Measurements from ENCODE around the gene TJP3.

TJP3 gene

GRCh38 chr19:3768748-3769099 lies 60.5 kb downstream of the TJP3 start:
- no peak for DNase-seq

GRCh38 chr19:3769494-3769893 lies 61.3 kb downstream of the TJP3 start:
- no peak for DNase-seq

- no peak for DNase-seq
Measured at GRCh38 chr19:3770136-3770999, 62.2 kb downstream of the TJP3 start.

- no peak for DNase-seq
Measured at GRCh38 chr19:3771000-3771905, 63.1 kb downstream of the TJP3 start.

GRCh38 chr19:3771906-3772455 lies 63.8 kb downstream of the TJP3 start, which contains the start of gene RAX2:
RAX2 (minus strand) TSS chr19:3772228; CDS start chr19:3771742, 486 bp downstream.
- DNase-seq, result no peak

- DNase-seq, result no peak
Measured at GRCh38 chr19:3773814-3774515, 65.8 kb downstream of the TJP3 start.

- no peak for DNase-seq
Measured at GRCh38 chr19:3774621-3775373, 66.6 kb downstream of the TJP3 start.

GRCh38 chr19:3775374-3775711 lies 67.2 kb downstream of the TJP3 start:
- no peak for DNase-seq

GRCh38 chr19:3775831-3776230 lies 67.6 kb downstream of the TJP3 start:
- DNase-seq, result no peak

- DNase-seq, result no peak
Measured at GRCh38 chr19:3776479-3777040, 68.4 kb downstream of the TJP3 start.

GRCh38 chr19:3778104-3778867 lies 70.1 kb downstream of the TJP3 start:
- no peak for DNase-seq

- DNase-seq, result no peak
Measured at GRCh38 chr19:3778899-3779723, 70.9 kb downstream of the TJP3 start.

GRCh38 chr19:3780786-3781304 lies 72.7 kb downstream of the TJP3 start:
- no peak for DNase-seq

- no peak for DNase-seq
Measured at GRCh38 chr19:3781603-3782002, 73.4 kb downstream of the TJP3 start.

- no peak for DNase-seq
Measured at GRCh38 chr19:3782330-3782729, 74.1 kb downstream of the TJP3 start.

- DNase-seq, result no peak
Measured at GRCh38 chr19:3782903-3783302, 74.7 kb downstream of the TJP3 start.

GRCh38 chr19:3783660-3784584 lies 75.7 kb downstream of the TJP3 start:
- DNase-seq, result no peak

GRCh38 chr19:3784607-3785450 lies 76.6 kb downstream of the TJP3 start:
- no peak for DNase-seq
